ENCODE results near the gene TIMM9.

The TIMM9 gene, protein sequence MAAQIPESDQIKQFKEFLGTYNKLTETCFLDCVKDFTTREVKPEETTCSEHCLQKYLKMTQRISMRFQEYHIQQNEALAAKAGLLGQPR

GRCh38 chr14:58427281-58428117 is at the start of gene TIMM9, which contains the start of gene KIAA0586:
TIMM9 (minus strand) TSS chr14:58427531; CDS start chr14:58411945, 15,586 bp downstream.
KIAA0586 (plus strand) TSS chr14:58427719; CDS start chr14:58428265, 546 bp downstream.
- no peaks in the 10 kb centered on the region for H3K27me3 ChIP-seq (ENCODE audit: control insufficient read depth, insufficient read depth, low read length)
- peaks cover 8% of the 10 kb centered on the region for H3K36me3 ChIP-seq (ENCODE audit: control insufficient read depth, low read depth, low read length)
- H3K9ac ChIP-seq (ENCODE audit: low read length), result peak within 1 kb of the TSS; percentile 77
- peak within 1 kb of the TSS; percentile 95 for H3K27ac ChIP-seq (ENCODE audit: low read length)
- H3K4me3 ChIP-seq (ENCODE audit: low read length), result peak within 1 kb of the TSS; percentile 82
- H3K4me1 ChIP-seq (ENCODE audit: control insufficient read depth, low read depth, low read length), result peaks cover 4% of the 10 kb centered on the region
- no peaks in the 10 kb centered on the region for H3K9me3 ChIP-seq (ENCODE audit: control insufficient read depth, low read depth, low read length)

- H3K4me3 ChIP-seq (ENCODE audit: low read length), result no peak overlapping the region
- H3K9me3 ChIP-seq (ENCODE audit: control insufficient read depth, low read depth, low read length), result no peaks in the 10 kb centered on the region
- no peak overlapping the region for H3K27ac ChIP-seq (ENCODE audit: low read length)
- H3K27me3 ChIP-seq (ENCODE audit: control insufficient read depth, insufficient read depth, low read length), result no peaks in the 10 kb centered on the region
- H3K9ac ChIP-seq (ENCODE audit: low read length), result no peak overlapping the region
- H3K36me3 ChIP-seq (ENCODE audit: control insufficient read depth, low read depth, low read length), result peaks cover 6% of the 10 kb centered on the region
- no peaks in the 10 kb centered on the region for H3K4me1 ChIP-seq (ENCODE audit: control insufficient read depth, low read depth, low read length)
These were observed 49.0 kb upstream of the TIMM9 start for GRCh38 chr14:58476320-58476719.

DNA sequence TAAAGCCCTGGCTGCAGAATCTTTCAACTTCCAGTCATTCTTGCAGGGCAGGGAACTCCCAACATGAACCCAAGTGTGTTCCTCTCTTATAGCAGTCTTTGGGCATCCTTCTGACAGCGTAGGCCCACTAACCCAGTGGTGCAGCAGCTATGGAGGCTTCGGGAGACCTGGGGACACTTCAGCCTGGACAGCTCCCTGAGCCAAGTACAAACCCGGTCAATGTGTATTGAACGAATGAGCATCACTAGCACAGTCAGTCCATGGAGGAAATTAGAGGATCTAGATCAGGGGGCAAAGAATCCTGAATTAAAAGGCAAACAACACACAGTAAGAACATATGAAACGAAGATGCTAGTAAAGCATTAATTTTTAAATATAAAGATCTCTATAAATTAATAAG is 42.0 kb upstream of the TIMM9 start:
- no peaks in the 10 kb centered on the region for H3K4me1 ChIP-seq (ENCODE audit: control insufficient read depth, low read depth, low read length)

GRCh38 chr14:58467575-58467974 is 40.2 kb upstream of the TIMM9 start:
- Histone ChIP-seq H3K4me3 (ENCODE audit: low read length) (no peak overlapping the region), H3K36me3 (ENCODE audit: control insufficient read depth, low read depth, low read length) (peaks cover 13% of the 10 kb centered on the region), H3K4me1 (ENCODE audit: control insufficient read depth, low read depth, low read length) (no peaks in the 10 kb centered on the region), H3K27ac (ENCODE audit: low read length) (no peak overlapping the region), H3K9ac (ENCODE audit: low read length) (no peak overlapping the region), H3K9me3 (ENCODE audit: control insufficient read depth, low read depth, low read length) (no peaks in the 10 kb centered on the region), H3K27me3 (ENCODE audit: control insufficient read depth, insufficient read depth, low read length) (no peaks in the 10 kb centered on the region)

More for the DNA sequence above, 42.0 kb upstream of the TIMM9 start:
- Histone ChIP-seq H3K36me3 (ENCODE audit: control insufficient read depth, low read depth, low read length) (peaks cover 13% of the 10 kb centered on the region), H3K4me3 (ENCODE audit: low read length) (no peak overlapping the region), H3K27ac (ENCODE audit: low read length) (no peak overlapping the region), H3K27me3 (ENCODE audit: control insufficient read depth, insufficient read depth, low read length) (no peaks in the 10 kb centered on the region), H3K9ac (ENCODE audit: low read length) (no peak overlapping the region), H3K9me3 (ENCODE audit: control insufficient read depth, low read depth, low read length) (no peaks in the 10 kb centered on the region)

DNA sequence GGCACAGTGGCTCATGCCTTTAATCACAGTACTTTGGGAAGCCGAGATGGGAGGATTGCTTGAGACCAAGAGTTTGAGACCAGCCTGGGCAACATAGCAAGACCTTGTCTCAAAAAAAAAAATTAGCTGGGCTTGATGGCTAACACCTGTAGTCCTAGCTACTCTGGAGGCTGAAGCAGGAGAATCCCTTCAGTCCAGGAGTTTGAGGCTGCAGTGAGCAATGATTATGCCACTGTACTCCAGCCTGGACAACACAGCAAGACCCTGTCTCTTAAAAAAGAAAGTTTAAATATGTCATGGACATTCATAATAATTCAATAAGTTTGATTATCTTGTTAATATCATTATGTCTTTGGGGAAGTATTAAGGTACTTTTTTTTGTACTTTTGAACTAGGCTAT is 39.1 kb upstream of the TIMM9 start:
- Histone ChIP-seq H3K9me3 (ENCODE audit: control insufficient read depth, low read depth, low read length) (no peaks in the 10 kb centered on the region), H3K4me1 (ENCODE audit: control insufficient read depth, low read depth, low read length) (no peaks in the 10 kb centered on the region), H3K27ac (ENCODE audit: low read length) (no peak overlapping the region), H3K4me3 (ENCODE audit: low read length) (no peak overlapping the region), H3K36me3 (ENCODE audit: control insufficient read depth, low read depth, low read length) (peaks cover 17% of the 10 kb centered on the region), H3K9ac (ENCODE audit: low read length) (no peak overlapping the region), H3K27me3 (ENCODE audit: control insufficient read depth, insufficient read depth, low read length) (no peaks in the 10 kb centered on the region)

DNA sequence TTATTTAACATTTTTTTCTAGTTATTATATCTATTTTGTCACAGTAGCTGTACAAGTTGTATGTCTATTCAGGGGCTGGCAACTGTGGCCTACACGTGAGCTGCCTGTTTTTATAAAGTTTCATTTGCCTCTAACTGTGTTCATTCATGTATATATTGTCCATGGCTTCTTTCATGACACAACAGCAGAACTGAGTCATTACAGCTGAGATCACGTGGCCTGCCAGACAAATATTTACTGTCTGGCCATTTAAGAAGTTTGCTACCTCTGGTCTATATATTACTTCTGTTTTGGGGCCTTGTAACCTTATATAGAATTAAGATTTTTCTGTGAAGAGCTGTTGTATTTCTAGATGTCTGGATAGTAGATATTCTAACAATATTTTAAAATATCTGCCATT is 38.1 kb upstream of the TIMM9 start:
- H3K9me3 ChIP-seq (ENCODE audit: control insufficient read depth, low read depth, low read length), result no peaks in the 10 kb centered on the region
- H3K9ac ChIP-seq (ENCODE audit: low read length), result no peak overlapping the region
- no peaks in the 10 kb centered on the region for H3K4me1 ChIP-seq (ENCODE audit: control insufficient read depth, low read depth, low read length)
- H3K27me3 ChIP-seq (ENCODE audit: control insufficient read depth, insufficient read depth, low read length), result no peaks in the 10 kb centered on the region
- peaks cover 20% of the 10 kb centered on the region for H3K36me3 ChIP-seq (ENCODE audit: control insufficient read depth, low read depth, low read length)
- H3K4me3 ChIP-seq (ENCODE audit: low read length), result no peak overlapping the region
- H3K27ac ChIP-seq (ENCODE audit: low read length), result no peak overlapping the region

- no peak overlapping the region for H3K9ac ChIP-seq (ENCODE audit: low read length)
- H3K4me1 ChIP-seq (ENCODE audit: control insufficient read depth, low read depth, low read length), result no peaks in the 10 kb centered on the region
- peaks cover 28% of the 10 kb centered on the region for H3K36me3 ChIP-seq (ENCODE audit: control insufficient read depth, low read depth, low read length)
- H3K9me3 ChIP-seq (ENCODE audit: control insufficient read depth, low read depth, low read length), result no peaks in the 10 kb centered on the region
- H3K27ac ChIP-seq (ENCODE audit: low read length), result no peak overlapping the region
- no peak overlapping the region for H3K4me3 ChIP-seq (ENCODE audit: low read length)
- H3K27me3 ChIP-seq (ENCODE audit: control insufficient read depth, insufficient read depth, low read length), result no peaks in the 10 kb centered on the region
These were observed 37.3 kb upstream of the TIMM9 start for GRCh38 chr14:58464652-58465051.

DNA sequence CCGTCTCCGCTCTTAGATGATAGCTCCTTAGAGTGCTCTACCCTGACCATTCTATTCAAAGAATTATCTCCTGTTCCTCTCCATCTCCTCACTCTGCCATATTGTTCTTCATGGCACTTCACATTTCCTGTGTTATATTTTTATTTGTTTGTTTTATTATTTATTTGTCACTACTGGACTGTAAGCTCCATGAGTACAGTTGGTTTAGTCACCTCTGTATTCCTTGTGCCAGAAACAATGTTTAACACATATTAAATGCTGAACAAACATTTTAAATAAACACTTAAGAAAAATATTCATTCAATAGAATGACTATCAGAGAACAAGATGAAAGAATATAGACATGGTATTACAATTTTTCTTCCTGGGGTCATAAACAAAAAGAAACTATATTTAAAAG is 35.8 kb upstream of the TIMM9 start:
- H3K27me3 ChIP-seq (ENCODE audit: control insufficient read depth, insufficient read depth, low read length), result no peaks in the 10 kb centered on the region
- no peaks in the 10 kb centered on the region for H3K4me1 ChIP-seq (ENCODE audit: control insufficient read depth, low read depth, low read length)
- H3K27ac ChIP-seq (ENCODE audit: low read length), result no peak overlapping the region
- no peaks in the 10 kb centered on the region for H3K9me3 ChIP-seq (ENCODE audit: control insufficient read depth, low read depth, low read length)
- peaks cover 25% of the 10 kb centered on the region for H3K36me3 ChIP-seq (ENCODE audit: control insufficient read depth, low read depth, low read length)
- no peak overlapping the region for H3K4me3 ChIP-seq (ENCODE audit: low read length)
- H3K9ac ChIP-seq (ENCODE audit: low read length), result no peak overlapping the region

DNA sequence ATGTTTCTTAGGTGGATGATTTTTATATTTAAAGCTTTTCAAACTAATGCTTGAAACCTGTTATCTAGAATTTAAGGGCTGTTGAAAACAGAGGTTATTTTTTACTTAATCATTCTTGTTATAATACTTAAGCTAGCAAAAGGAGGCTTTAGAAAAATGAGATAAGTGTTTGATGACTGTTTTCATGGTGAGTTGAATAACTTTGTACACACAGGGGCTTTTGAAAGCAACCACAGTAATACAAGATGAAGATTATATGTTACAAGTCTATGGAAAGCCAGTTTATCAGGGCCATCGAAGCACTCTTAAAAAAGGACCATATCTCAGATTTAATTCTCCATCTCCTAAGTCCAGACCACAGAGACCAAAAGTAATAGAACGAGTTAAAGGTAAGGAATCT is 33.4 kb upstream of the TIMM9 start:
- no peaks in the 10 kb centered on the region for H3K4me1 ChIP-seq (ENCODE audit: control insufficient read depth, low read depth, low read length)
- H3K36me3 ChIP-seq (ENCODE audit: control insufficient read depth, low read depth, low read length), result peaks cover 33% of the 10 kb centered on the region
- no peak overlapping the region for H3K4me3 ChIP-seq (ENCODE audit: low read length)
- H3K27ac ChIP-seq (ENCODE audit: low read length), result no peak overlapping the region
- H3K9ac ChIP-seq (ENCODE audit: low read length), result no peak overlapping the region
- H3K9me3 ChIP-seq (ENCODE audit: control insufficient read depth, low read depth, low read length), result no peaks in the 10 kb centered on the region
- H3K27me3 ChIP-seq (ENCODE audit: control insufficient read depth, insufficient read depth, low read length), result no peaks in the 10 kb centered on the region

DNA sequence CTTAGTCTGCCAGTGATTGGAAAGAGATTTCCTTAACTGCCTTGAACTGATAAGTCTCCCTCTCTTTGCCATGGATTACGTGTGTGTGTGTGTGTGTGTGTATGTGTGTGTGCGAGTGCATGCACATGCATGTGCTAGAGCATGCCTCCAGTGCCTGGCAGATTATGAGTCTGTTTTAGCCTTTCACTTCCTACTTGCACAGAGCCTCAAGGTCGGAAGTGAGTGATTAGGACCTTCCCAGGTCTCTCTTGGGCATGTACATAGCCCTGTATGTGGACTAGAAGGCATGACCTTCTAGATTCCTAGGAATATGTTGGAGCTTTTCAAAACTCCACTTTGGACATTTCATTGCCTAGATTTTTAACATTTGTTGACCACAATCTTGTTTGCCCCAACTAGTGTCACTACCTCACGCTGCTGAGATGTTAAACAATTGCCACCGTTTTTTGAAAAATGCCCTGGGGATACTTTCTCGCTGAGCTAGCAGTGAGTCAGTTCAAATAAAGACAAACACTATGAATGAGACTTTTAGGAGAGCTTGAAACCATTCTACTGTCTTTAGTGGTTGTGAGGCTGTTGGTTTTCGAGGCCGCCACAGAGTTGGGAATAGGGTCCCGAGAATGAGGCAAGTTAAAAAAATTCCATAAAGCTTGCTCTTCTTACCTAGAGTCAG is 28.4 kb upstream of the TIMM9 start:
- Histone ChIP-seq H3K9ac (ENCODE audit: low read length) (no peak overlapping the region), H3K9me3 (ENCODE audit: control insufficient read depth, low read depth, low read length) (no peaks in the 10 kb centered on the region), H3K27ac (ENCODE audit: low read length) (no peak overlapping the region), H3K4me1 (ENCODE audit: control insufficient read depth, low read depth, low read length) (no peaks in the 10 kb centered on the region), H3K27me3 (ENCODE audit: control insufficient read depth, insufficient read depth, low read length) (no peaks in the 10 kb centered on the region), H3K4me3 (ENCODE audit: low read length) (no peak overlapping the region), H3K36me3 (ENCODE audit: control insufficient read depth, low read depth, low read length) (peaks cover 30% of the 10 kb centered on the region)

- no peaks in the 10 kb centered on the region for H3K9me3 ChIP-seq (ENCODE audit: control insufficient read depth, low read depth, low read length)
- H3K9ac ChIP-seq (ENCODE audit: low read length), result no peak overlapping the region
- H3K27me3 ChIP-seq (ENCODE audit: control insufficient read depth, insufficient read depth, low read length), result no peaks in the 10 kb centered on the region
- H3K4me1 ChIP-seq (ENCODE audit: control insufficient read depth, low read depth, low read length), result no peaks in the 10 kb centered on the region
- H3K27ac ChIP-seq (ENCODE audit: low read length), result no peak overlapping the region
- H3K4me3 ChIP-seq (ENCODE audit: low read length), result no peak overlapping the region
- peaks cover 28% of the 10 kb centered on the region for H3K36me3 ChIP-seq (ENCODE audit: control insufficient read depth, low read depth, low read length)
These were observed 17.3 kb upstream of the TIMM9 start for GRCh38 chr14:58444627-58445026.
